GM18507 (cell line): ENCODE results near the gene CSTA.
"Not testable (repeated sequence)": the region's sequence is repeated elsewhere in the genome, so short reads cannot be mapped to it uniquely, and the experiment has no call there.

Experiments
- DNase-seq: peaks from one replicate; pipeline ENCODE4 v3.0.0; 2011; ENCODE audit warnings: low read depth; ENCODE audit not compliant: insufficient read length; ENCODE audit errors: extremely low spot score
- FAIRE-seq: peaks from 2 replicates; lab custom pipeline; 2011; peaks lifted over from hg19 to GRCh38; lab: Jason Lieb, UNC

The CSTA gene

DNA sequence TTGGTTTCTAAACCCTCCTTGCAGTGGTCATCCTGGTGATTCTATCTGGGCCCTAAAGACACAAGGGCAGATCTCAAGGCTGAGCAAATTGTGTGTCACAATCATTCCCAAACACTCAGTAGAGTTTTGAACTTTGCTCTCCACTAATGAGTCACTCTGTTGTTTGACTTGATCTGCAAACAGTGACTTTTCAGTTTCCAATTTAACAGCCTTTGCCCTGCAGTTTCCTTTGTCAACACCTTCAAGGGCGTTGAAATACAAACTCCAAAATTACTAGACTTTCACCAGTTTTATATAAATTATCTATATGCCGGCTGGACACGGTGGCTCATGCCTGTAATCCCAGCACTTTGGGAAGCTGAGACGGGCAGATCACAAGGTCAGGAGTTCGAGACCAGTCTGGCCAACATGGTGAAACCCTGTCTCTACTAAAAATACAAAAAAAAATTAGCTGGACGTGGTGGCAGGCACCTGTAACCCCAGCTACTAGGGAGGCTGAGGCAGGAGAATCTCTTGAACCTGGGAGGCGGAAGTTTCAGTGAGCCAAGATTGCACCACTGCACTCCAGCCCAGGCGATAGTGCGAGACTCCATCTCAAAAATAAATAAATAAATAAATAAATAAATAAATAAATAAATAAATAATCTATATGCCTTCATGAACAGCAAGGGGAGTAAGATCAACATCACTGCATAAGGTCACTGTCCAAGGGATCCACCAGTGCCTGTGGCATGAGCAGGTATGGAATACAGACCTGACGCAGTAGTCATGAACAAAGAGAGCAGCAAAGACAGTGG lies 40.7 kb downstream of the CSTA start:
- peak; percentile 85 for FAIRE-seq

DNA sequence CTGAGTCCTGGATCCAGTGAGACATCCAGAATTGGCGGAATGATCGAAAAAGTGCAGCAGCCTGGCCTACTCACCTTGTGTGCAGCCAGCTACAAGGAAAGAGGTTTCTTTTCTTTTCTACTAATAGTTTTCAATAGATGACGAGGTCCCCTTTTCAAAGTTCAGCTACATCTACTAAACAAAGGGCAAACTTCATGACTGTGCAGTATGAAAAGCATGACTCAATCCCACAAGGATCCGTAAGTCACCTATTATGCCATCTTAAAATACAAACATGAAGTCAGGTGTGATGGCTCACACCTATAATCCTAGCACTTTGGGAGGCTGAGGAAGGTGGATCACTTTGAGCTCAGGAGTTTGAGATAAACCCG lies 41.3 kb downstream of the CSTA start:
- FAIRE-seq (peak; percentile 33), DNase-seq (no peak)

More for the DNA sequence above, 40.7 kb downstream of the CSTA start:
- not testable (repeated sequence) for DNase-seq

DNA sequence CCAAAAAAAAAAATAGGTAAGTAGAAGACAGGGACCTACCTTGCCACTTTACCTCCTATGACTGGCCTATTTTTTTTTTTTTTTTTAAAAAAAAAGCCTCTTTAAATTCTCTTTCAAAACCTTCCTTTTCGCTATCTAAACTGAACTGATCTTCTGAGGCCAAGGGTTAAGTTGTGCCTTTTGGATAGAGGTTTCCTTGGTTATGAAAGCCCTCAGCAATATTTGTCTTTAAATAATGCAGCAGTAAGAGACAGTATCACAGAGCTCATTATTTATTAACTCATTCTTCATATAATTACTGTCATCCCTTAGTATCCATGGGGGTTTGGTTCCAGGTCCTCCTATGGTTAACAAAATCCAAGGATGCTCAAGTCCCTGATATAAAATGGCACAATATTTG lies 49.0 kb downstream of the CSTA start:
- no peak for FAIRE-seq
- no peak for DNase-seq

DNA sequence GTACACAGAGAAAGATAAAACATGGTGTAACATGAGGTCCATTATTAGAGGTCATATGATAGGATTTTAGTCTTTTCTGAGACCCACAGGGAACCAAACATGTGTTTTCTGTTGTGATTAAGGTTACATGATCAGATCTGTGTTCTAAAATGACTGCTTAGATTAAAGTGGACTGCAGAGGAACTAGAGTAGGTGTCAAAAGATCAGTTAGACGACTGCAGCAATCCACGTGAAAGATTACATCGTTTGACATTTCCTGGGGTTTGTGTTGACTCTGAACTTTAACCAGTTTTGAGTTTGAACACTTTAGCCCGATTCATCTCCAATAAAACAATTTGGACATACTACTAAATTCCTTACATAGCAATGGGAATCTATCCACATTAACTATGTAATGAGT lies 52.9 kb downstream of the CSTA start:
- no peak for FAIRE-seq
- no peak for DNase-seq

DNA sequence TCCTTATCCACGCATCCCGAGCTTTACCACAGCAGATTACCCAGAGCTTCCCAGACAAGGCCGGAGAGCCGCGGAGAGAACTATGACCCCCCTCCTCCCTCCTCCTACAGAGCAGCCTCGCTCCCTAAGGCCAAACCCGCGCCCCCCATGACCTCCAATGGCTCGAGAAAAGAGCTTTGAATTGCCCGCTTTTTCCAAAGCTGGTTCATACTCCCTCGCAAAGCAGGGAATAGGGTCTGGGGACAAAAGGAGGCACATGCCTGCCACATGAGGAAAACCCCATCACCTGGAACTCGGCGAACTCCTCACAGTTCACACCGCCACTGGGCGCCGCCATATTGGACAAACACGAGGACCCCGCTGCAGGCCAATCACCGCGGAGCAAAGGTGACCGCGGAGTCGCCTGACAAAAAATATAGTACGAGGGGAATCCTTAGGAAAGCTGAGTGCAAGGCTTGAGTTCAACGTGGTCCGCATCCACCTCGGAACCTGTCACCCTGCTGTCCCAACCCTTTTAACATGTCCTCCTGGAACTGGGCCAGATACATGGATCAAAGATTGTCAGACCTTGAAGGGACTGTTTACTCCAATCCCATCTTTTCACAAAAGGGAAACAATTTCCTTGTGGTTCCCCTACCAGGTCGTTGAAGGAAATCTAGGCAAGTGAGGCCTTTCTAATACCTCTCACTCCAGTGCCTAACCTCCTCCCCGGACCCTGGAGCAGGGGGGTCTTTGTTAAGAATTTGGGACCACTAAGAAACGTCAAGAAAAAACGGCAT lies 58.0 kb downstream of the CSTA start, which contains the start of gene MIX23:
Gene MIX23, minus strand, starts transcription at position 344 of the 779 bp plus-strand sequence. Its CDS starts 7 bp downstream, at position 337.
- DNase-seq, result peak; percentile 65
- FAIRE-seq, result peak; percentile 91

DNA sequence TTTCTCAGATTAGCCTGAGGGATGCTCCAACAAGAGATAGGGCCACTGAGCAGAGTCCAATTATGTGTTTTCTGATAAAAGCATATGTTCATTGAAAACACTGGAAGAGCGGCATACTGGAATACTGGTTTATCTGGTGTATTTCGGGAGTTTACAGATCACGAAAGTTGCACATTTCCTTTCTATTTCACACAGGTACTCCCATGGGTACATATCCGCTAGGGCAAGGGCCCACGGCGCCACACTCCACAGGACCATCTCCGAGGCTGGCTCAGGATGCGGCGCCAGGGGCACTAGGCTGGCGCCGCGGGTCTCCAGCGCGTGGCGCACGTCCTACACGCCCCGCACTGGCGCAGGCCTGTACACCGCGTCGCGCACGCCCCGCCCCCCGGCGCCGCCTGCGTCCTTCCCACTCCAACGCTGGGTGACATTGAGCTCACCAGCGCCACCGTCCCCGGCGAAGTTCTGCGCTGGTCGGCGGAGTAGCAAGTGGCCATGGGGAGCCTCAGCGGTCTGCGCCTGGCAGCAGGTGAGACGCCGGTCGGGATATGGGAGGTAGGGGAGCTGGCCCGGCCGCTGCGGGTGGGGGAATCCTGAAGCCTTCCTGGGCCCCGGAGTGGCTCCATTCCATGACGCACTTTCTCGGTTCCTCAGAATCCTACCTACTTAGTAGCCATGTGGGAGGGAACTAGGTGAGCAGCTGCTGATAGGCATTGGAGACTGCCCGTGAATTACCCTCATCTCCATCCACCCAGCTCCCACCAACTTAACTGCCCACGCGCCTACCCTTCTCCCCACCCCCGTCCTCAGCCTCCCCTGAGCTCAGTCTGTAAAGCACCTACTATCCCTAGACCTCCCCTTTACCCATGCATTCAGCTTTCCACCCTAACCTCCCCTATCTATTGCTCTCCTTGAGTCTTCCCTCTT lies 59.0 kb downstream of the CSTA start, which contains the start of gene FAM162A:
Gene FAM162A, plus strand, starts transcription at position 412 of the 927 bp plus-strand sequence. Its CDS starts 84 bp downstream, at position 496.
- peak; percentile 87 for DNase-seq
- peak; percentile 94 for FAIRE-seq

DNA sequence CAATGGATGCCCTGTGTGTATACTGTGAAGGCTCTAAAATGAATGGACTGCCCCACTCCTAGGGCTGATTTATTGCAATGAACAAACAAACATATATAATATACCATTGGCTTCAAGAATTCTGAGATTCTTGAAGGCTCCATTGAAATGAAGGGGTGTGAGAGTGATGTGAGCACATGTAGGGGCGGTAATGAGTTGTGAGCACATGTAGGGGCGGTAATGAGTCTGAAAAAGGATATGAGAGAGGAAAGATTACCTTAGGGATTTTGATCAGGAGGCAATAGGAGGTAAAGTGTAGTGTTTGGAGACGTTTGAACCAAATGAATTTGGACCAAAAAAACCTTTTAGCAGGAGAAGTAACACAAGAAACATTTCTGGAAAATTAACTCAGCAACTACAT lies 62.7 kb downstream of the CSTA start:
- DNase-seq, result no peak
- no peak for FAIRE-seq

DNA sequence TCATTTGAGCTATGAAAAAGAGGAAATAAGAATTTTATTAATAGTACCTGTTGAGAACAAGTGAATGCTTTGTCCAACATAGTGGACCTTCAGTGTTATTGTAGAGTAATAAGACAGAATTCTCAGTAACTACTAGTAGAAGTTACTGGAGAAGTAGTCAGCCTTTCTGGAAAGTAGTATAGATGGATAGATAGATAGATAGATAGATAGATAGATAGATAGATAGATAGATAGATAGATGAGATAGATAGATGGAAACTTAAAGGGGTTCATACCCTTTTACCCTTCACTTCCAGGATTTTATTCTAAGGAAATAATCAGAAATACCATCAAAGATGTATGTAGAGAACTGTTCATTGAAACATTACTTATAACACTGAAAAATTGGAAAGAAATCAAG lies 64.1 kb downstream of the CSTA start:
- no peak for FAIRE-seq
- DNase-seq, result no peak

DNA sequence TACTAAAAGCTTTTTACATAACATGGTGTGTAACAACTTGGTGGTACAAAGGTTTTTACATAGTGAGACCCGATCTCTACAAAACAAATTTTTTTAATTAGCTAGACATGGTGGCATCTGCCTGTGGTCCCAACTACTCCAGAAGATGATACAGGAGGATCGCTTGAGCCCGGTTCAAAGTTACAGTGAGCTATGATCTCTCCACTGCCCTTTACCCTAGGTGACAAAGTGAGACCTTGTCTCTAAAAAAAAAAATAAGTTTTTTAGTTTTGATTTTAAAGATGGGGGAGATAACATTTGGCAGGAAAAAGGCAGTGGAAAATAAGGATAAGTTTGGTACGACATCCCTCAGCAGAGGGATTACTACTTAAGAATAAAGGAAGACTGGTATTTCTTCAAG lies 64.8 kb downstream of the CSTA start:
- FAIRE-seq (no peak), DNase-seq (no peak)

DNA sequence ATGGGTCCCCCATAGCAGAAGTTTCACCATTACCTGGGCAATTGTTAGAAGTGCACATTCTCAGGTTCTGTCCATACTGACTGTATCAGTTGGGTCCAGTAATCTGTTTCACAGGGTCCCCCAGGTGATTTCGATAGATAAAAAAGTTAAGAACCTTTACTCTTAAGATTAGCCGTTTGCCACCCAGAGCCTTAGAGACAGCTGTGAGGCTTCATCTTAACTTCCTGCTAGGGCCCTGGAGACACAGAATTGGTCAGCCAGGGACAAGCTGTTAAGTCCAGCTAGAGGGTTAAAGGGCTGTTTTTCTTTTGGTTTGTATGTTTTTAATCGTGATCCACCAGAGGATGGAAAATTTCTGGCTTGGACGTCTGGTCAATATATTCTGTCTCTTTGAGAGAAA lies 65.6 kb downstream of the CSTA start:
- FAIRE-seq (no peak), DNase-seq (no peak)
